Measurements from ENCODE around the gene ABL1. TPM values are rescaled to one million over a fixed set of nuclear protein-coding genes. Genes with fewer than 3 reads are reported as not detected.

The ABL1 gene
- polyA plus RNA-seq, 3 donors: 4.5 to 14.5 (median 8.0) TPM

GRCh38 chr9:130858739-130859705, 24.0 kb downstream of the ABL1 start:
- Histone ChIP-seq H3K4me1 (ENCODE audit: control insufficient read depth in 1 of 2, insufficient read depth in 2 of 2, low read length in 2 of 2) (no peaks in the 10 kb centered on the region), H2AFZ (ENCODE audit: insufficient read depth, low read depth, low read length, poor library complexity, severe bottlenecking) (no peak overlapping the region), H3K4me2 (replicated peaks; ENCODE audit: extremely low read depth, low read length, poor library complexity, severe bottlenecking) (no peak overlapping the region), H3K79me2 (ENCODE audit: insufficient read depth, low read length) (peaks cover 2% of the 10 kb centered on the region), H4K20me1 (ENCODE audit: insufficient read depth, low read length) (no peaks in the 10 kb centered on the region), H3K9ac (ENCODE audit: insufficient read depth, low read length, poor library complexity, severe bottlenecking) (no peak overlapping the region), H3K27ac (ENCODE audit: low read depth in 1 of 2, low read length in 2 of 2) (no peak overlapping the region), H3K9me3 (replicated peaks in 1 of 2; ENCODE audit: control insufficient read depth in 1 of 2, insufficient read depth in 1 of 2, low read length in 2 of 2) (no peaks in the 10 kb centered on the region), H3K36me3 (replicated peaks in 1 of 2; ENCODE audit: control insufficient read depth in 1 of 2, insufficient read depth in 2 of 2, low read length in 2 of 2) (peaks cover 40 to 97% of the 10 kb centered on the region in 2 donors), H3K4me3 (replicated peaks in 1 of 3; ENCODE audit: low read depth in 2 of 3, low read length in 3 of 3) (no peak overlapping the region), H3K27me3 (ENCODE audit: control insufficient read depth in 2 of 2, insufficient read depth in 2 of 2, low read length in 2 of 2) (no peaks in the 10 kb centered on the region)
- peaks cover 4% of the 10 kb centered on the region for H3K4me1 Mint-ChIP-seq
- 97% methylated on average over 16 of the region's 20 CpGs for WGBS (ENCODE audit: insufficient coverage)
- no peak for DNase-seq
- H3K36me3 Mint-ChIP-seq: peaks cover 72% of the 10 kb centered on the region in 2 donors
- intact Hi-C loops (cut with micrococcal nuclease): no loop called here
- H3K27ac Mint-ChIP-seq: peak overlapping the region in 2 of 7 donors; percentile 54 to 70
- H3K27me3 Mint-ChIP-seq (ENCODE audit: low read depth in 3 of 3): peaks cover 0 to 2% (median 0%) of the 10 kb centered on the region in 3 donors
- no peak overlapping the region for H3K4me3 Mint-ChIP-seq
- H3K9me3 Mint-ChIP-seq: no peaks in the 10 kb centered on the region
- no peak for TF ChIP-seq CTCF (IDR thresholded peaks at IDR 0.05)

- H3K9me3 ChIP-seq (replicated peaks in 1 of 2; ENCODE audit: control insufficient read depth in 1 of 2, insufficient read depth in 1 of 2, low read length in 2 of 2): no peaks in the 10 kb centered on the region
- peaks cover 30 to 91% of the 10 kb centered on the region in 2 donors for H3K36me3 ChIP-seq (replicated peaks in 1 of 2; ENCODE audit: control insufficient read depth in 1 of 2, insufficient read depth in 2 of 2, low read length in 2 of 2)
- Mint-ChIP-seq H3K4me1 (peaks cover 4% of the 10 kb centered on the region), H3K4me3 (peak overlapping the region in 1 of 2 donors; percentile 28), H3K27ac (peak overlapping the region in 3 of 7 donors; percentile 24 to 38 (median 26)), H3K36me3 (peaks cover 68 to 74% of the 10 kb centered on the region in 2 donors), H3K27me3 (ENCODE audit: low read depth in 3 of 3) (peaks cover 0 to 2% (median 0%) of the 10 kb centered on the region in 3 donors), H3K9me3 (no peaks in the 10 kb centered on the region)
- H3K9ac ChIP-seq (ENCODE audit: insufficient read depth, low read length, poor library complexity, severe bottlenecking): no peak overlapping the region
- peaks cover 2% of the 10 kb centered on the region for H3K79me2 ChIP-seq (ENCODE audit: insufficient read depth, low read length)
- no peak overlapping the region for H3K4me3 ChIP-seq (replicated peaks in 1 of 3; ENCODE audit: low read depth in 2 of 3, low read length in 3 of 3)
- H4K20me1 ChIP-seq (ENCODE audit: insufficient read depth, low read length): no peaks in the 10 kb centered on the region
- WGBS (ENCODE audit: insufficient coverage): 83% methylated on average over 26 of the region's 28 CpGs
- H3K4me1 ChIP-seq (ENCODE audit: control insufficient read depth in 1 of 2, insufficient read depth in 2 of 2, low read length in 2 of 2): no peaks in the 10 kb centered on the region
- intact Hi-C loops (cut with micrococcal nuclease): loop anchor here (5.0 to 10.0 kb wide), 4 partner anchors 84 to 158 kb away; no protein-coding TSS in a partner anchor
- no peak overlapping the region for H3K27ac ChIP-seq (ENCODE audit: low read depth in 1 of 2, low read length in 2 of 2)
- TF ChIP-seq CTCF (IDR thresholded peaks at IDR 0.05): no peak
- peak; percentile 1 to 28 (median 8) for DNase-seq
- H3K27me3 ChIP-seq (ENCODE audit: control insufficient read depth in 2 of 2, insufficient read depth in 2 of 2, low read length in 2 of 2): no peaks in the 10 kb centered on the region
- no peak overlapping the region for H3K4me2 ChIP-seq (replicated peaks; ENCODE audit: extremely low read depth, low read length, poor library complexity, severe bottlenecking)
- H2AFZ ChIP-seq (ENCODE audit: insufficient read depth, low read depth, low read length, poor library complexity, severe bottlenecking): no peak overlapping the region
Observed at GRCh38 chr9:130860458-130861316, 25.6 kb downstream of the ABL1 start.
